Gastroesophageal sphincter (tissue), 3 donors: Measurements from ENCODE around the gene KAT6B.

Source experiments
- POLR2A ChIP-seq, 2 donors: fragments of 450-650 bp; IDR thresholded peaks; one replicate each; pipeline ENCODE4 v1.6.1; 2017; ENCODE audit warnings: antibody characterized with exemption in 2 of 2, mild to moderate bottlenecking in 2 of 2, moderate library complexity in 1 of 2
- TF ChIP-seq, protein P1 (sequence below), 4 experiments: fragments of 200-600 bp in 2 of 4; fragments of 450-650 bp in 2 of 4; sonication (generic) in 1 of 4; IDR thresholded peaks; one replicate each; pipeline ENCODE4 v1.5.1; 2017 to 2019; ENCODE audit warnings: antibody characterized with exemption in 4 of 4, mild to moderate bottlenecking in 2 of 4, moderate library complexity in 2 of 4

DNA sequence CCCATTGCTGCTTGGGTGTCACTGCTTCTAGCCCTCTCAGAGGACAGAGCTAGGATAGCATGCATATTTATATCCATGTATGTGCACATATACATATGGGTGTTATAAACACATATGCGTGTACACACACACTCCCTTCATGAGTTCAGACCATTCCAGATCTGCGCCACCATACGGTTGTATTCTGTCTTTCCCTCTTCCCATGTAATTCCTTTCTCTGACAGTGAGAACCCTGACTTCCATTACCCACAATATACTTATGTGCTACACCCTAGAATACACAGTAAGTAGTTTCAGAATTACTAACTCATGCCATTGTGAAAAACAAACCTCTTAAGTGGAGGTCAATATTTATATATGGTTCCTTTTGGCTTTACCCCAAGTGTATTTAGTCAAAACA, 168.5 kb downstream of the KAT6B start:
- TF ChIP-seq, protein P1, sequence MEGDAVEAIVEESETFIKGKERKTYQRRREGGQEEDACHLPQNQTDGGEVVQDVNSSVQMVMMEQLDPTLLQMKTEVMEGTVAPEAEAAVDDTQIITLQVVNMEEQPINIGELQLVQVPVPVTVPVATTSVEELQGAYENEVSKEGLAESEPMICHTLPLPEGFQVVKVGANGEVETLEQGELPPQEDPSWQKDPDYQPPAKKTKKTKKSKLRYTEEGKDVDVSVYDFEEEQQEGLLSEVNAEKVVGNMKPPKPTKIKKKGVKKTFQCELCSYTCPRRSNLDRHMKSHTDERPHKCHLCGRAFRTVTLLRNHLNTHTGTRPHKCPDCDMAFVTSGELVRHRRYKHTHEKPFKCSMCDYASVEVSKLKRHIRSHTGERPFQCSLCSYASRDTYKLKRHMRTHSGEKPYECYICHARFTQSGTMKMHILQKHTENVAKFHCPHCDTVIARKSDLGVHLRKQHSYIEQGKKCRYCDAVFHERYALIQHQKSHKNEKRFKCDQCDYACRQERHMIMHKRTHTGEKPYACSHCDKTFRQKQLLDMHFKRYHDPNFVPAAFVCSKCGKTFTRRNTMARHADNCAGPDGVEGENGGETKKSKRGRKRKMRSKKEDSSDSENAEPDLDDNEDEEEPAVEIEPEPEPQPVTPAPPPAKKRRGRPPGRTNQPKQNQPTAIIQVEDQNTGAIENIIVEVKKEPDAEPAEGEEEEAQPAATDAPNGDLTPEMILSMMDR (IDR thresholded peaks at IDR 0.05) = no peak
- TF ChIP-seq POLR2A (IDR thresholded peaks at IDR 0.05) = no peak
